ENCODE measurements around the gene C14orf119. TPM values are rescaled to one million over a fixed set of nuclear protein-coding genes. Genes with fewer than 3 reads are reported as not detected.

The C14orf119 gene
- polyA plus RNA-seq, 6 donors from 2014 or later: 31.7 to 81.0 (median 69.0) TPM

DNA sequence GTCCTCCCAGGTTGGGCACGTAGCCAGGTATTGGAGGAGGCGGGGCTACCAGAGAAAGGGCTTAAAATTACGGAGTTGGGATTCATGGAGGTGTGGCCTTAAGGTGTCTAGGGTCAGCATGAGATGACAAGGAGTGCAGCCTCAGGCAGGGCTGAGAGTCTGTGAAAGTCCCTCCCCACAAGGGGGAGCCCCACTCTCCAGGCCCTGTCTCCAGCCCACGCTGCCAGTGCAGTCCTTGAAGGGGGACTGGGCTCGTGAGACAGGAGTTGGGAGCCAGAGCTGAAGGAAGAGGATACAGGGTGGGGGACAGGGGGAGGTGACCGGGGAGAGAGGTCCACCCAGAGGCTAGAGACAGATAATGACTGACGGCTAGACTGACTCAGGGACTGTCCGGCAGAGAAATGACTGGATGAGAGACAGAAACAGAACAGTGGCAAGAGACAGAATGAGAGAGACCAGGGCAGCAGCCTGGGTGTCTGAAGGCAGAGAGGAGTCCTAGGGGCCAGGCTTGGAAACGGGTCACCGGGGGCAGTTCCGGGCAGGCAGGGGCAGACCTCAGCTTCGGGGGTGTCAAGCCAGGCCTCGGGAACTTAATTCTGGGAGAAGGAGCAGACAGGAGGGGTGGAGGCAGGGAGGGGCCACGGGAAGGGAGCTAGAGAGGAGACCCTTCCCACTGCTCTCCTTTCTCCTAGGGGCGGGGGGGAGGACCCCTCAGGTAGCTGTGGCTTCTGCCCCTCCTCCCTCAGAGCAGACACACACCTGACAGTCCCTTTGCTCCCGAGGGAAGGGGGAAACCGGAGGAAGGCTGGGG is 39.0 kb upstream of the C14orf119 start:
- ATAC-seq (ENCODE audit: low read depth in 2 of 2) (peak; percentile 69 to 70), DNase-seq (peak; percentile 75)
- H3K9me3 Mint-ChIP-seq: no peaks in the 10 kb centered on the region
- peaks cover 0 to 9% of the 10 kb centered on the region in 2 donors for H3K36me3 Mint-ChIP-seq
- peak overlapping the region; percentile 79 to 95 (median 88) for H3K4me3 Mint-ChIP-seq
- H3K27me3 Mint-ChIP-seq: no peaks in the 10 kb centered on the region
- peak overlapping the region; percentile 14 to 92 (median 72) for H3K27ac Mint-ChIP-seq
- H3K4me1 Mint-ChIP-seq: peaks cover 19 to 24% (median 22%) of the 10 kb centered on the region in 3 donors

DNA sequence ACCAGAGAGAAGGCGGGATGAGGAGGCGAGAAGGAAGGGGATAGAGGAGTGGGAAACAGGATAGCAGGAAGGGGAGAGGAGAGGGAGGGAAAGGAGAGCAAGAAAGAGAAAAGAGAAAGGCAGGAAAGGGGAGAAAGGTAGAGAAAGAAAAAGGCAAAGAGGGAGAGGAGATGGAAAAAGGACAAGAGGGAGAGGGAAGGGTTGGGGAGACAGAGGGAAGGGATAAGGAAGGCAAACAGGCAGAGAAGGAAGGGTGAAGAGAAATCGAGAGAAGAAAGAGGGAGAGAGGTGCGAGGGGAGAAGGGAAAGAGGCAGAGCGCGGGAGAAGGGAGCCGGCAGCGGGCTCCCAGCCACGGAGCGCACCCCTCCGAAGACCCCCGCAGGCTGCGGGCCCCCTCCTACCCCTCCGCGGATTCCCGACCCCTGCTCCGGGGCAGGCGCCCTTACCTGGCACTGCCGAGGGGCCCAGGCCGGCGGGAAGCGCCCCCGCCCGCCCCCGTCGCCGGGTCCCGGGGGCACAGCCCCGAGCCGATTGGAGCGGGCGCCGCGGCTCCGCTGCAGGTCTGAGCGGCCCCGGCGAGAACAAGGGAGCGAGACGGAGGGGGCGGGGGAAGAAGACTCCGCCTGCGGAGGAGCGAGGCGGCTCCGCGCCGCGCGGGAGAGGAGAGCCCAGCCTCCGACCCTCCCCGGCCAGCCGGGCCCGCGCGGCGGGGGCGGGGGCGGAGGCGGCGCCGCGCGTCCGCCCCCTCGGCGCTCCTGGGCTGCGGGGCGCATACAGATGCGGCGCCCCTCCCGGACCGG is 38.1 kb upstream of the C14orf119 start, which contains the start of gene CDH24:
CDH24 (minus strand) TSS at position 565 of the 801 bp plus-strand sequence. CDS start 1,787 bp downstream, outside the sequence.
- DNase-seq (peak; percentile 68), ATAC-seq (ENCODE audit: low read depth in 2 of 2) (peak; percentile 70 to 71)
- no peaks in the 10 kb centered on the region for H3K9me3 Mint-ChIP-seq
- peaks cover 19 to 24% (median 22%) of the 10 kb centered on the region in 3 donors for H3K4me1 Mint-ChIP-seq
- peak within 1 kb of the TSS; percentile 39 to 92 (median 72) for H3K27ac Mint-ChIP-seq
- peak within 1 kb of the TSS; percentile 80 to 95 (median 90) for H3K4me3 Mint-ChIP-seq
- no peaks in the 10 kb centered on the region for H3K27me3 Mint-ChIP-seq
- peaks cover under 1 to 9% of the 10 kb centered on the region in 2 donors for H3K36me3 Mint-ChIP-seq

DNA sequence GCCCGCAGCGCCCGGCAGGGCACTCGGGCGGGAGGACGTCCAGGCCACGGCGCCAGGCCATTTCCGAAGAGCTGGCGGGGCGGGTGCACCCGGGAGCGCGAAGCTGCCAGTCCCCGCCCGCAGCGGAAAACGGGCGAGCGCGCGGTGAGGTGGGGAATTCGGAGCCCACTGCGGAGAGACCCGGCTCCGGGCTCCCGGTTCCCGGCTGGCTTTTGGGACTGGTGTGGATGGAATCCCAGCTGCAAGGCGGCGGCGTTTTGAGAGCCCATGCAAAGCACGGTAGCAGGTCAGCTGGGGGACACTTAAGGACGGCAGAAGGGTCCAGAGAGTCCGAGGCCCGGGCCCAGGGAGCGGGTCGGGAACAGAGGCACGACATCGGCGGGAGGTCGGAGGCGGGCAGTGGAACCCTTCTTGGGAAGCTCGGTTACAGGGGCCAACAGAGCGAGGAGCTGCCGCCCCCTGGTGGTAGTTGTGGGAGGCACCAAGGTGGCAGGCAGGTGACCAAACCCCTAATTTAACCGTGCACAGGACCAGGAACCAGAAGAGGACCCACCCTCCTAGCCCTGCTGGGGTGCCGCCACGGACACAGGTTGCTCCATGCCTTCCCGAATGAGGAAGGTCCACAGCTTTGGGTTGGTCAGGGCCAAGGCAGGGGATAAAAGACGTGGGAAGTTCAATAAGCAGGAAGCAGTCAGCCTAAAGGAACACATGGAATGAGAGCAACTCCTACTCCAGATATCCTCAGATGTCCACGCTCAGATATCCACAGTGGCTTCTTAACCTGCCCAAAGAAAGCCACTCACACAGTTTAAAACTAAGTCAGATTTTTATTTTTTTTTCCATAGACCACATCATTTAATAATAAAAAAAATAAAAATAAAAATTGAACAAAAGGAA is 37.3 kb upstream of the C14orf119 start:
- H3K36me3 Mint-ChIP-seq: peaks cover 8 to 9% of the 10 kb centered on the region in 2 donors
- peak overlapping the region; percentile 80 to 94 (median 90) for H3K4me3 Mint-ChIP-seq
- peaks cover 19 to 24% (median 22%) of the 10 kb centered on the region in 3 donors for H3K4me1 Mint-ChIP-seq
- H3K9me3 Mint-ChIP-seq: no peaks in the 10 kb centered on the region
- no peaks in the 10 kb centered on the region for H3K27me3 Mint-ChIP-seq
- DNase-seq (peak; percentile 80), ATAC-seq (ENCODE audit: low read depth in 2 of 2) (peak; percentile 70 to 74)
- peak overlapping the region in 2 of 6 donors; percentile 39 to 89 for H3K27ac Mint-ChIP-seq

DNA sequence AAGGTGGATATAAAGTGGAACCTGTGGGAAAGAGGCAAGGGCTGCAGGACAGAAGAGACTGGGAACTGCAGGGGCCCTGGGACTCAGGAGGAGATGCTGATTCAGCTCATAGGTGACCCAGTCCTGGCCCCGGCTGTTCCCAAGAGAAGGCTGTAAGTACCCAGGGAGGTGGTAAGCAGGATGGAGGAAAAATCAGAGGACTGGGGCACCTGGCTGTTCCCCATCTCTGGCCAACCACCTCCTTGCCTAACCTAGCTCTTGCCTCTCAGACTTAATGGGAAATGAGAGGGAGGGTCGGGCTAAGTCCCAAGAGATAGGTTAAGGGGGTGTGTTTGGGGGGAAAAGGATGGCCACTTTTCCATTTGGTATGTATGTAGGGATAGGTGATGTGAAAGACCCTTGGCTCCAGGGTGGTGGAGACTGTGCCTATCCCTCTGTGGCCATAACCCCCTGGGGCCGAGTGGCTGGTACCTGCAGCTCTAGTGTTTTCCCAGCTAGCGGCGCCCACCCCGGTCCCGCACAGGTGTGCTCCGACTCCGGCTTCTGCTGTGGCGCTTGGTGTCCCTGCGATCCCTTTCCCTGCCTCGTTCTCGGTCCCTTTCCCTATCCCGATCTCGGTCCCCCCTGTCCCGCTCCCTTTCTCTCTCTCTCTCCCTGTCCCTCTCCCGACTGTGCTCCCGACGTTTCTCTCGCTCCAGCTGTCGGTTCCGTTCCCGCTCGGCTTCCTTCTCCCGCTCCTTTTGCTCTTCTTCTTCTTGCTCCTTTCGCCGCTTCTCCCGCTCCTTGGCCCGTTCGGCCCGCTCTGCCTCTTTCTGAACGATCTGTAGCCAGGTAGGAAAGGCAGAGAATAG is 36.4 kb upstream of the C14orf119 start:
- Mint-ChIP-seq H3K27ac (peak overlapping the region in 3 of 6 donors; percentile 13 to 60 (median 23)), H3K27me3 (no peaks in the 10 kb centered on the region), H3K4me1 (peaks cover 19 to 24% (median 23%) of the 10 kb centered on the region in 3 donors), H3K4me3 (peak overlapping the region in 6 of 8 donors; percentile 26 to 77 (median 42)), H3K36me3 (peaks cover 15 to 16% of the 10 kb centered on the region in 2 donors), H3K9me3 (no peaks in the 10 kb centered on the region)
- DNase-seq (no peak), ATAC-seq (ENCODE audit: low read depth in 2 of 2) (no peak)

DNA sequence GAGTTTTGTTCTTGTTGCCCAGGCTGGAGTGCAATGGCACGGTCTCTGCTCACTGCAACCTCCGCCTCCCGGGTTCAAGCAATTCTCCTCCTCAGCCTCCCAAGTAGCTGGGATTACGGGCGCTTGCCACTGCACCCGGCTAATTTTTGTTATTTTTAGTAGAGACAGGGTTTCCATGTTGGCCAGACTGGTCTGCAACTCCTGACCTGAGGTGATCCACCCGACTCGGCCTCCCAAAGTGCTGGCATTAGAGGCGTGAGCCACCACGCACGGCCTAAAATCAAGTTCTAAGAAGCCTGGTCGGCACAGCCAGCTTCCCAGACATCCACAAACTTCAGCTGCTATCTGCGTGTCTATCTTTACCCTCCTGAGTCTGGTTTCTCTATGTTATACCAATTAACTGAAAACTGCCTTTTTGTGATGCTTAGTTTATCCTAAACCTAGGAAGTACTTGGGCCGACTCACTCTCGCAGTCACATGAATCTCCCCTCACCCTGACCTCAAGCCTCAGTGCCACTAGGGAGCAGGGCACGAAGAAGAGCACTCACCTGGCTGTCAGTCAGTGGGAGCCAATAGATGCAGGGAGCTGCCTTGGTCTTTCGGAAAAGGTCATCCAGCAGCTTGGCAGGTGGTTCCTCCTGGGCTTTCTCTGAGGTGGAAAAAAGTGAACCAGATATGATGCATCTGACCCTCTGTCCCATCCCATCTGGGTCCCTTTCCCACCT is 34.6 kb upstream of the C14orf119 start:
- H3K27me3 Mint-ChIP-seq: no peaks in the 10 kb centered on the region
- no peaks in the 10 kb centered on the region for H3K9me3 Mint-ChIP-seq
- ATAC-seq (ENCODE audit: low read depth in 2 of 2) (no peak), DNase-seq (no peak)
- peaks cover 20 to 24% (median 23%) of the 10 kb centered on the region in 3 donors for H3K4me1 Mint-ChIP-seq
- peak overlapping the region in 1 of 8 donors; percentile 12 for H3K4me3 Mint-ChIP-seq
- H3K27ac Mint-ChIP-seq: peak overlapping the region in 3 of 6 donors; percentile 7 to 60 (median 58)
- peaks cover 15 to 19% of the 10 kb centered on the region in 2 donors for H3K36me3 Mint-ChIP-seq

DNA sequence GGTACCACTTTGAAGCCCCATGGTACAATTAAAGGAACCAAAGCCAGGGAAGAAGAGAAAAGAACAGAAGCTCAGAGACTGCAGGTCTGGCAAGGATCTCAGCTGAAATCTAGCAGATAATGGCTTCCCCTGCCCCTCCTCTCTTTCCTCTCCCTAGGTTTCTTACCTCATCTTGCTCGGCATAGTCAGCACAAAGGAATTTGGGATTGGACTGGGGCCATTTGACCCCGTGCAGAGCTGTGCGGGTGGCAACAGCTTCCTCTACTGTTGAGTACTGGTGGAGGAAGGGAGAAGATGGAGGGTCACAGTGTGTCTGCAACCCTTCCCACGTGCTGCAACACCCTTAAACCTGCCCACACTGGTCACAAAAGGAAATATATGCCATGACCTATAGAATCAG is 33.3 kb upstream of the C14orf119 start:
- DNase-seq (no peak), ATAC-seq (ENCODE audit: low read depth in 2 of 2) (no peak)
- no peak overlapping the region for H3K27ac Mint-ChIP-seq
- peaks cover 10 to 16% (median 15%) of the 10 kb centered on the region in 3 donors for H3K4me1 Mint-ChIP-seq
- no peaks in the 10 kb centered on the region for H3K27me3 Mint-ChIP-seq
- peaks cover 15 to 23% of the 10 kb centered on the region in 2 donors for H3K36me3 Mint-ChIP-seq
- no peaks in the 10 kb centered on the region for H3K9me3 Mint-ChIP-seq
- H3K4me3 Mint-ChIP-seq: no peak overlapping the region

DNA sequence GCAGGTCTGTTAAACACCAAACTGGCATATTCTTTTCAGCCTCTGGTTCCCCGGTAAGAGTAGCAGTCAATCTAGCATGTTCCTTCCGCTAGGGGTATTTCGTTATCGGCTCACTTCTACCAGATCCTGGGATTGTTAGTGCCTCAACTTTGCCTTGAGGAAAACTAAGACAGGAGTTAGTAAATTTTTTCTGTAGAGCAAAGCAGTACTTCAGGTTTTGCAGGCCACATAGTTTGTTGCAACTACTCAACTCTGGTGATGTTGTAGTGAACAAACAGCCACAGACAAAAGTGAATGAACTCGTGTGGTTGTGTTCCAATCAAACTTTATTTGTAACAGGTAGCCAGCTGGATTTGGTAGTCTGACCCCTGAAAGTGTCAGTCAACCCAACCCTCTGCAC is 31.7 kb upstream of the C14orf119 start:
- H3K27ac Mint-ChIP-seq: peak overlapping the region in 1 of 6 donors; percentile 22
- H3K36me3 Mint-ChIP-seq: peaks cover 15 to 23% of the 10 kb centered on the region in 2 donors
- H3K27me3 Mint-ChIP-seq: no peaks in the 10 kb centered on the region
- DNase-seq (no peak), ATAC-seq (ENCODE audit: low read depth in 2 of 2) (no peak)
- H3K9me3 Mint-ChIP-seq: no peaks in the 10 kb centered on the region
- H3K4me1 Mint-ChIP-seq: peaks cover 4 to 15% (median 13%) of the 10 kb centered on the region in 3 donors
- H3K4me3 Mint-ChIP-seq: no peak overlapping the region

DNA sequence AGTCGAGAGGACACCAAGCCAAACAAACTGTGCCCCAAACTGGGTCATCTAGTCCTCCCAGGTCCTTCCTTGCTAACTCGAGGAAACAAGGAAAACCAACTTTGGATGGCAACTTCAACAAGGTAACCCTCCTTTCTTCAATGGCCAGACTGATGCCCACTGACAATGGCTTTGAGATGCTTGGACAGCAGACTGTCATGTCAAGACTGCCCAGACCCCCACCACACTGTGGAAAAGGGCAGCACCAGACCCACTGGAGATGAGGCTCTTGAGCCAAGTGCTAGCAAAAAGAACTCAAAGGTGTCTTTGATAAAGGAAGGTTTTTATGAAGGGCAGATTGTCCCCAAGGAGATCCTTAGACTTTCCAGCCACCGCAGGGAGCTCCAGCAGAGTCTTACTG is 28.9 kb upstream of the C14orf119 start:
- Mint-ChIP-seq H3K4me1 (peaks cover 24 to 39% (median 35%) of the 10 kb centered on the region in 3 donors), H3K9me3 (no peaks in the 10 kb centered on the region), H3K4me3 (no peak overlapping the region), H3K36me3 (peaks cover 15 to 19% of the 10 kb centered on the region in 2 donors), H3K27ac (peak overlapping the region in 2 of 6 donors; percentile 51 to 70), H3K27me3 (no peaks in the 10 kb centered on the region)
- no peak for ATAC-seq (ENCODE audit: low read depth in 2 of 2)
- DNase-seq: no peak

DNA sequence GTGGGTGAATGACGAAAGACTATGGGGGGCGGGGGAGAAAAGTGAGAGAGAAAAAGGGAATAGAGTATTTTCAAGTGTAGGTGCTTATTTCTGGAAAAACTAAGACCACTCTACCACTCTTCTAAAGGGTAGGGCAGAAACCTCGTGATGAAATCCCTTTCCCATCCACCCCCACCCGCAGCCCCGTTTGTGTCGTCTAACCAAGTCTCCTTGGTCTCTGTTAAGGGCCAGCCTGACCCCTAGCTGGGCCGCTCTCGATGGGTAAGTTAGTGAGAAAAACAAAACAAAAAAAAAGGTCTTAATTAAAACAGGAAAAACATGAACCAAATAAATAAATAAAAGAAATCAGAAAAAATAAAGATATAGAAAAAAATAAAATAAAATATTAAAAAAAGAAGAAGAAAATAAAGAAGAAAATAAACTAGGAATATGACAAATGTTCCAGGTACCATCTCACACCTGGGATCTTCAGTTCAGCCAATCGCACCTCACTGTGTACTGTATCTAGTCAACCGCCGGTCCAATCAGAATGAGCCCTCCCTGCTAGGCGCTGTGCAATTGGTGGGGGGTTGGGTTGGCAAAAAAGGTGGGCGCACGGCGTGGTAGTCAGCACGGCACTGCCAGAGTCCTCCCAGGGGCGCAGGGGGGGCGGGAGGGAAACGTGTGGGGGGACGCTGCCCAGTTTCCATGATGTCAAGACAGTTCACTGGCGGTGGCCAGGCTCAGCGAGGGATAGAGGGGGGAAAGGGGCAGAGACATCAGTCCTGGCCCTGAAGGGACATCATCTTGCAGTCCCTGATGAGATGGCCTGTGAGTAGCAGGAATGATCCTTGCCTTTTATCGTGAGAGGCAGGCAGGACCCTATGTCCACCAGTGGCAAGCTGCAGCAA is 28.2 kb upstream of the C14orf119 start:
- peak overlapping the region in 1 of 8 donors; percentile 5 for H3K4me3 Mint-ChIP-seq
- peaks cover 15 to 26% of the 10 kb centered on the region in 2 donors for H3K36me3 Mint-ChIP-seq
- peak overlapping the region in 3 of 6 donors; percentile 51 to 70 (median 54) for H3K27ac Mint-ChIP-seq
- ATAC-seq (ENCODE audit: low read depth in 2 of 2): no peak
- no peak for DNase-seq
- H3K27me3 Mint-ChIP-seq: no peaks in the 10 kb centered on the region
- H3K9me3 Mint-ChIP-seq: no peaks in the 10 kb centered on the region
- H3K4me1 Mint-ChIP-seq: peaks cover 32 to 46% (median 42%) of the 10 kb centered on the region in 3 donors

DNA sequence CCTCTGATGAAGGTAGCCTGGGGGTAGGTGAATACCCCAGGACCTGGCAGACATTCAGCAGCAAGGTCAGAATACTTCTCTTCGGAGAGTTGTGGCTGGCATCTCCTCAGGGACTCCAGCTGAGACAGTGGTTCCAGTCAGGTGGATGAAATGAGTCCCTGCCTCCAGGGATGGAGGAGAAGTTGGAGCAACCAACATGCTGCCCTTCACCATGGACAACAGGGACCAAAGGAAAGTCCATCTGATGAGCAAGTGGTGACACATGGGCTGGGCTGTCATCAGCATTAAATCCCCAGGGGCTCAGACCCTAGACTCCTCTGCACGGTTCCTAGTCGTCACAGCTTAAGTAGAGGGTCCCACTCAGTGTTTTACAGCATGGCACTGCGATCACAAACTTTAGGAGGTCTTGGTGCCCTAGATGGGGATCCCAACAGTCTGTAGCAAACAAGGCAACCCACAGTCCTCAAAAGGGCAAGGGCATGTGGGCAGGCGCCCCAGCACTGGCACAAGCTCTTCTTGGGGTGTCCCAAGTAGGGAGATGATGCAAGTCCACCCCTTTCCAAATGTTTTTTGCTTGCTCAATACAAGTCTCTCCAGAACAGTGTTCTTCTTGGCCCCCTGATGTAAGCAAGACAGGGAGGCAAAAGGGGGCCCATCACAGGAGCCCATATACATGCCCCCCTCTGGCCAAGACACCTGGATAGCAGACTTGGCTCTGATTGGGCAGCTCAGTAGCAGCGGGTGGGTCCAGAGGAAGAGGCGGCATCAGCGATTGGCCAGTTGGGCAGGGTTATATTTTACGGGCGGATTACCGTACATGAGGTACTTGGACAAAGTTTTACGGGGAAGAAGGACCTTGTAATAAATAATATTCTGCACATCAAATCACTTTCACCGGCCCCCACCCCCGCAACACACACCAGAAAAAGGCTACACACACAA is 27.2 kb upstream of the C14orf119 start:
- Mint-ChIP-seq H3K36me3 (peaks cover 6 to 27% of the 10 kb centered on the region in 2 donors), H3K9me3 (no peaks in the 10 kb centered on the region), H3K4me1 (peaks cover 34 to 49% (median 44%) of the 10 kb centered on the region in 3 donors), H3K4me3 (no peak overlapping the region), H3K27ac (peak overlapping the region in 2 of 6 donors; percentile 68 to 91), H3K27me3 (no peaks in the 10 kb centered on the region)
- DNase-seq: no peak
- no peak for ATAC-seq (ENCODE audit: low read depth in 2 of 2)

All from naive B cell (primary cell).